GM18519 (cell line): ENCODE results near the gene HAUS3.
"Not testable (repeated sequence)": the region's sequence is repeated elsewhere in the genome, so short reads cannot be mapped to it uniquely, and the experiment has no call there.

Experiments
- ATAC-seq: cut with Tn5 transposase; IDR thresholded peaks from one replicate; pipeline ENCODE4 v1.9.1; 2021; ENCODE audit warnings: mild to moderate bottlenecking, moderate library complexity; ENCODE audit not compliant: unreplicated experiment, low FRiP score

Gene HAUS3

GRCh38 chr4:2276581-2277325 is 34.8 kb upstream of the HAUS3 start:
- no peak for ATAC-seq

- no peak for ATAC-seq
Measured at GRCh38 chr4:2275546-2276251, 33.8 kb upstream of the HAUS3 start.

- ATAC-seq: not testable (repeated sequence)
Measured at GRCh38 chr4:2275044-2275397, 33.1 kb upstream of the HAUS3 start.

- no peak for ATAC-seq
Measured at GRCh38 chr4:2274320-2275043, 32.6 kb upstream of the HAUS3 start.

GRCh38 chr4:2273657-2274319 is 31.9 kb upstream of the HAUS3 start:
- no peak for ATAC-seq

DNA sequence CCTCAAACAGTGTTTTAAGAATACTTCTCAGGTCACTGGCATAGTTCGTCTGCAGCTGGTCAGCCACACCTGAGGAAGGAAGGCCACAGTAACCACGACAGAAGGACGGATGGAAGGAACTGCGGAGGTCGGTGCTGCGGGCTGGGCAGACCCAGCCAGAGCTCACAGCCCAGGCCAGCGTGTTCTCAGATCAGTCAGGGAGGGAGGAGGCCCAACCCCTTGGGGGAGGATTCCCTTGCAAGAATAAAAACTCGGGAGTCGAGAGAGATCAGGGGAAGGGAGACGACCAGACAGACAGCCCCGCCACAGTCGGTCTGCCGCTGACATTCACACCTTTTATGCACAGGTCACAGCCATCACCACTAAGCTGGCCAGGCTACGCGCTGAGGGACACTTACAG is 31.3 kb upstream of the HAUS3 start:
- no peak for ATAC-seq

DNA sequence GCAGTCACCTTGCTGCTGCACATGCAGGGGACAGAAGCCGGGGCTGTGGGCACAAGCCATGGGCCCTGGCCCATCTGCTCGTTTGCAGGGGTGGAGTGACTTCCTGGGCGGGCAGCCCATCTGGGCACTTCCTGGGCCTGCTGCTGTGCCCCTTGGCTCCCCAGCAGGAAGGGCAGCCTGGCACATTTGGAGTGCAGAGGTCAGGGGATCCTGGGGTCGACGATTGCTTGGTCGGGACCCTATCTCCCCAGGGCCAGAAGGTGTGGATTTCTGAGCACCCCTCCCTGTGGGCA is 30.9 kb upstream of the HAUS3 start:
- ATAC-seq: no peak

- no peak for ATAC-seq
Measured at GRCh38 chr4:2272026-2272827, 30.3 kb upstream of the HAUS3 start.

DNA sequence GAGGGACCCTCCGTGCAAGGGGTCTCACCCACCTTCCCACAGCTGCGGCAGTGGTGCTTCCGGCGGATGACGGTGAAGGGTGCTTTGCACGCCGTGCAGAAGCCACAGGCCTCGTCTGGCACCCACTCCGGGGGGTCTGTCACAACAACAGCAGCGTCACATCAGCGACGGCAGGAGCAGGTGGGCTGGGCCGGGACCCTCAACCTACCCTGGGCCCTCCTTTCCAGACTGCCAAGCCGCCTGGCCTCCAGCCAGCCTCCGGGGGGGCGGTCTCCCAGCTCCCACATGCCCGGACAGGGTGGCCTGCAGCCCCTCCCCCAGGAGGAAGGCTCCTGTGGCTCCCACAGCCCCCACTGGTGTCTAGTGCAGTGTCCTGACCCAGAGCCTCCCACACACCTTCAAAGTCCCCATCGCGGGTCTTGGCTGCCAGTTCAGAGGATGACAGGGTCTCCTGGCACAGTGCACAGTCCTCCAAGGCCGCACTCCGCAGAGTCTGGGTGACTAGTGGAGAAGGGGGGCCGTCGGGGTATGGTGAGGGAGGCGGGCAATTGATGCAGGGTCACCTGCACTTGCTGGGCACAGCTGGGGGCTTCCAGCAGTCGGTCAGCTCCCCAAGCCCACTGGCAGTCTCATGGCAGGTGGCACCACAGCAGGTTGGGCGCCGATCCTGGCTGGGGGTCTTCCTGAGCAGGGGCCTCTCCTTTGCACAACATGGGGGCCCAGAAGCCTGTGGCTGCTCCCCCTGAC is 29.5 kb upstream of the HAUS3 start:
- ATAC-seq: no peak

GRCh38 chr4:2270341-2271165 is 28.6 kb upstream of the HAUS3 start:
- ATAC-seq: no peak

DNA sequence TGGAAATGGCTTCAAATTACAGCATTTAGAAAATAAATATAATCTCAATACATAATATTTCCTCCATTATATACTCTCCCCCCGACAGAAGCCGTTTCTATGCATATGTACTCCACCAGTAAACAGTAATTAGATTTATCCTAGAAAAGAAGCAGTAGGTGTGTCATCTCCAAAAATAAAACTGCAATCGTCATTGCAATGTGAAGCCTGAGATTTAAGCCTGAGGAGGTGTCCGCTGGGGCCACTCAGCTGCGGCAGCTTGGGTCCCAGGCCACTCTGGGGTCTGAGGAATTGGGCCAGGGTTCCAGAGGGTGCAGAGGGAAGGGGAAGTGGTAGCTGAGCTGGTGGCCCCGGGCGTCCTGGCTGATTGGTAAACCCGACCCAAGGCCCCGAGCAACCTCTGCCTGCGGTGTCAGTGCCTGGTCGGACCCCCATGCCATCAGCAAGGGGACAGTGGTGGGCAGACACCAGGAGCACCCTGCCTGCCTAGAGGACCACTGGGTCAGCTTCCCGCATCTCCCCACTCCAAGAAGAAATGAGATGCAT is 27.8 kb upstream of the HAUS3 start:
- no peak for ATAC-seq

- no peak for ATAC-seq
Measured at GRCh38 chr4:2269206-2269531, 27.2 kb upstream of the HAUS3 start.

GRCh38 chr4:2268357-2269205 is 26.7 kb upstream of the HAUS3 start:
- no peak for ATAC-seq

GRCh38 chr4:2267841-2268240 is 25.9 kb upstream of the HAUS3 start:
- no peak for ATAC-seq

DNA sequence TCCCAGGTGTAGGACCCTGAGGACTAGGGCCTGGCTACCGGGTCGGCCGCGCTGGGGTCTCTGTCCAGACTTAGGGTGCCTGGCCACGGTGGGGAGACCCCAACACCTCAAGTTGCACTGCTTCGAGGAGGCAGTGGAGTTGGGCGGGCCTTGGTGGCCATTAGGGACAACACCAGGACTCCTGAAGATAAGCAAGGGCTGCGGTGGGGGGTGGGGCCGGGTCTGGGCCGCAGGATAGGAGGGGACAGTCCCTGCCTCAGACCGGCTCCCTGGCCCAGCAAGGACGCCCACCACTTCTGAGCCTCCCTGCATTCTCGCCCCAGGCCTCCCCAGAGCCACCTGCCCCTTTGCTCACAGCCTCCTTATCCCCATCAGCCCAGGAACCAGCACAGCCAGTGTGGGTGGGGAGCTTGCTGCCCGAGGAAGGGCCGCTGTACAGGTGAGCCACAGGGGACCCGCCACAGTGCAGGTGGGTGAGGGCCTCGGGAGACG is 25.4 kb upstream of the HAUS3 start:
- no peak for ATAC-seq

DNA sequence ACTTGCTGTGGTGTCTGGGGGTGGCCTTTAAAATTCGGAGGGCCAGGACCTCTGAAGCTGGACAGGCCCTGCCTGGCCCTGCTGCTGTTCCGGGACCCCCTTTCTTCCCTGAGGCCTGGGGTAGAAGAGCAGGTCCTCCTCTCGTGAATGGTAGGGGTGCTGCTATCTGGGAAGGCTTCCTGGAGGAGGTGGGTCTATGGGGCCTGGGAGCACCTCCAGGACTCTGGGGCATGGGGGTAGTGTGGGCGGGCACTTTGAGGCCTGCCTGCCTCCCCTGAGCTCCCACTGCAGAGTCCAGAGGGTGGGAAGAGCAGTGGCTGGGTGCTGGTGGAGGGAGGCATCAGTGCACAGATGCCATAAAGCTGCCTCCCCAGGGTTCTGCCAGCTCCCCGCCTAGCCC is 24.9 kb upstream of the HAUS3 start:
- no peak for ATAC-seq

DNA sequence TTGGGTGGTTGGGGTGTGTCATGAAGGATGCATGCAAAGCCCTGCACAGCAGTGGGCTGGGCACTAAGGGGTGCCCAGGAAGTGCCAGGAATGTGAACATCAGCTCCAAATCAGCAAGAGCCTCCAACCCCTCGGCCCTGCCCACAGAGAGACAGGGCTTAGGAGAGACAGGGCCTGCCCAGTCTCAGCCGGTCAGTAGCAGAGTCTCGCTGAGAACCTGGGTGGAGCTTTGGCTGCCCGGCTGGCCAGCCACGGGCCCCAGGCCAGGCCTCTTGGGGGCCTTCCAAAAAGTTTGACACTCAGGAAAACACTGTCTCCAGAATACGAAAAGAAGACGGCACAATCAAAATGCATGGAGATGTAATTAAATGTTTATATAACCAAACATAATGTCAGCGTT is 24.3 kb upstream of the HAUS3 start:
- no peak for ATAC-seq
